Heart right ventricle (tissue), 16 donors: Measurements from ENCODE around the gene GPR176. TPM values are rescaled to one million over a fixed set of nuclear protein-coding genes. Genes with fewer than 3 reads are reported as not detected.

Source experiments
- ATAC-seq, 8 donors: fragments of 200-7000 bp; cut with Tn5 transposase; one replicate each; pipeline ENCODE4 v1.9.1; 2020; ENCODE audit warnings: mild to moderate bottlenecking in 8 of 8, moderate library complexity in 8 of 8, moderate number of reproducible peaks in 1 of 8
- DNase-seq, 2 donors: peaks; one replicate each; pipeline ENCODE4 v3.0.0-alpha.2; 2020
- H3K27ac ChIP-seq, 10 donors: fragments of 200-600 bp; sonication (generic) in 2 of 10; one replicate each; pipeline versions ENCODE4 v1.5.0 to v1.8.0; 2020 to 2022; ENCODE audit warnings: mild to moderate bottlenecking in 3 of 10
- H3K27me3 ChIP-seq, 7 donors: fragments of 200-600 bp; one replicate each; pipeline ENCODE4 v1.8.0; 2021 to 2022; ENCODE audit warnings: mild to moderate bottlenecking in 2 of 7
- H3K36me3 ChIP-seq, 9 donors: fragments of 200-600 bp; sonication (generic) in 1 of 9; one replicate each; pipeline versions ENCODE4 v1.5.0 to v1.8.0; 2020 to 2022; ENCODE audit warnings: mild to moderate bottlenecking in 2 of 9
- H3K4me1 ChIP-seq, 9 donors: fragments of 200-600 bp; sonication (generic) in 1 of 9; one replicate each; pipeline versions ENCODE4 v1.5.0 to v1.8.0; 2020 to 2022; ENCODE audit warnings: mild to moderate bottlenecking in 4 of 9
- H3K4me3 ChIP-seq, 10 donors: fragments of 200-600 bp; sonication (generic) in 2 of 10; one replicate each; pipeline versions ENCODE4 v1.5.0 to v1.8.0; 2020 to 2022; ENCODE audit warnings: mild to moderate bottlenecking in 7 of 10, moderate library complexity in 2 of 10
- H3K9me3 ChIP-seq, 11 donors: fragments of 200-600 bp in 10 of 11; sonication (generic) in 2 of 11; one replicate each; pipeline versions ENCODE4 v1.5.0 to v1.8.0; 2013 to 2022; ENCODE audit warnings: mild to moderate bottlenecking in 2 of 11, control low read depth in 1 of 11, moderate library complexity in 1 of 11
- WGBS, 2 donors: extraction: QIAGEN DNeasy Blood & Tissue Kit; methylation state at CpG; one replicate each; pipeline ENCODE4 v1.1.7; 2013; ENCODE audit warnings: inconsistent platforms in 1 of 2; 5-methylcytosine and 5-hydroxymethylcytosine counted together
- intact Hi-C, 10 donors: fragments of 100-400 bp; cut with DNase I; formaldehyde crosslinking; loops; one replicate each; pipeline versions ENCODE4 v1.11.1 to v1.14.2; 2022
- polyA plus RNA-seq, 2 donors: library from polyadenylated mRNA; stranded (reverse); fragments of 200-250 nt; gene quantifications; one replicate each; pipeline ENCODE4 v1.2.3, GENCODE V29; 2013
- total RNA-seq, 10 donors: library from RNA; stranded (reverse); fragmentation: NEBNext Ultra II Directional in 3 of 10; extraction: Animal tissue kit (Norgen Biotek cat#: 25700) in 3 of 10; gene quantifications; one replicate each; pipeline versions ENCODE4 v1.2.1 to v1.2.4, GENCODE V29; 2021 to 2023
- TF ChIP-seq, protein P1 (sequence below), 9 donors: fragments of 200-600 bp; sonication (generic) in 2 of 9; IDR thresholded peaks; one replicate each; pipeline versions ENCODE4 v1.5.0 to v1.8.0; 2021 to 2022; ENCODE audit warnings: antibody characterized with exemption in 9 of 9, mild to moderate bottlenecking in 5 of 9, moderate library complexity in 1 of 9
- donor health status: Arrhythmogenic right ventricular cardiomyopathy.
- donor health status: ischemic (EF 13 %, LVEDD 7.1; RV severe dilation, severe dysfunction).
- donor health status: healthy with polysubstance abuse.
- donor health status: DM: no; HTN: yes; CAD: no.
- donor health status: DM: no; HTN: no; CAD: no.
- donor health status: ischemic (EF 25% LVEDD 6.9; RV normal size, moderate dysfunction).
- donor health status: ischemic (EF 25% LVEDD 5.7; RV mildly dilated, moderate dysfunction).
- donor health status: healthy.
- donor health status: DM: yes; HTN: yes; CAD: no.
- donor health status: Ischemic cardiomyopathy.
- donor health status: ischemic (EF 35%, LVEDD 5.7; RV mildly dilated, moderate dysfunction).
- donor health status: nonischemic (EF 11% LVEDD 7.7; RV severe dilation, severe dysfunction).
- donor health status: DM: yes; HTN: yes; CAD: no.
- donor health status: PGD.
- donor health status: ischemic (EF 29% LVEDD 5.4; RV normal size, mild dysfunction).
- donor health status: nonischemic (EF 23%, LVEDD 6.1; RV moderate dilation, normal function).

The GPR176 gene
- total and polyA plus RNA-seq, 12 donors, result 0.87 to 3.1 (median 1.6) TPM

DNA sequence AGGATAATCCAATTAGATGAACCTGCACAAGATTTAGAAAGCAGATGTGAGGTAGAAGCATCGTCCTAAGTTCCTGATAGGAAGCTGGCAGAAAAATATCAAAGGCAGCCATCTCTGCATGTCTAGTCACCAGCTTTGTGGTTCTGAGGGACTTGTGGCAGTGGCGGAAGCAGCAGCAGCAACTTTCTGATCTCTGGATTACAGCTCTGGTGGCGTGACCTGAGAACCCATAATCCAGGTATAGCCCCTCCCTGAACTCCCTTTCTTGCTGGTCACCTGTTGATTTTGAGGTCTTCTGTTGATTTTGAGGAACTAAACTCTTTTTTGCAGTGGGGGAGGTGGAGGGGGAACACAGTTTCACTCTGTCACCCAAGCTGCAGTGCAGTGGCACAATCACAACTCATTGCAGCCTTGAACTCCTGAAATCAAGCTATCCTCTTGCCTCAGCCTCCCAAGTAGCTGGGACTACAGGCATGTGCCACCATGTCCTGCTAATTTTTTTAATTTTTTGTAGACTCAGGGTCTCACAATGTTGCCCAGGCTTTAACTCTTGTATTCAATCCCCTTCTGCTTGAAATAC, 145.3 kb downstream of the GPR176 start:
- peaks cover 0 to 15% (median 0%) of the 10 kb centered on the region in 9 donors for H3K4me1 ChIP-seq
- intact Hi-C loops, result no loop called here
- H3K36me3 ChIP-seq, result no peaks in the 10 kb centered on the region
- WGBS, 2 donors, result 85 to 86% methylated on average over 3 of the region's 3 CpGs
- H3K4me3 ChIP-seq, result no peak overlapping the region
- no peaks in the 10 kb centered on the region for H3K27me3 ChIP-seq
- no peak for ATAC-seq
- DNase-seq, result no peak
- no peaks in the 10 kb centered on the region for H3K9me3 ChIP-seq
- no peak overlapping the region for H3K27ac ChIP-seq
- TF ChIP-seq, protein P1, sequence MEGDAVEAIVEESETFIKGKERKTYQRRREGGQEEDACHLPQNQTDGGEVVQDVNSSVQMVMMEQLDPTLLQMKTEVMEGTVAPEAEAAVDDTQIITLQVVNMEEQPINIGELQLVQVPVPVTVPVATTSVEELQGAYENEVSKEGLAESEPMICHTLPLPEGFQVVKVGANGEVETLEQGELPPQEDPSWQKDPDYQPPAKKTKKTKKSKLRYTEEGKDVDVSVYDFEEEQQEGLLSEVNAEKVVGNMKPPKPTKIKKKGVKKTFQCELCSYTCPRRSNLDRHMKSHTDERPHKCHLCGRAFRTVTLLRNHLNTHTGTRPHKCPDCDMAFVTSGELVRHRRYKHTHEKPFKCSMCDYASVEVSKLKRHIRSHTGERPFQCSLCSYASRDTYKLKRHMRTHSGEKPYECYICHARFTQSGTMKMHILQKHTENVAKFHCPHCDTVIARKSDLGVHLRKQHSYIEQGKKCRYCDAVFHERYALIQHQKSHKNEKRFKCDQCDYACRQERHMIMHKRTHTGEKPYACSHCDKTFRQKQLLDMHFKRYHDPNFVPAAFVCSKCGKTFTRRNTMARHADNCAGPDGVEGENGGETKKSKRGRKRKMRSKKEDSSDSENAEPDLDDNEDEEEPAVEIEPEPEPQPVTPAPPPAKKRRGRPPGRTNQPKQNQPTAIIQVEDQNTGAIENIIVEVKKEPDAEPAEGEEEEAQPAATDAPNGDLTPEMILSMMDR (IDR thresholded peaks at IDR 0.05), result no peak

DNA sequence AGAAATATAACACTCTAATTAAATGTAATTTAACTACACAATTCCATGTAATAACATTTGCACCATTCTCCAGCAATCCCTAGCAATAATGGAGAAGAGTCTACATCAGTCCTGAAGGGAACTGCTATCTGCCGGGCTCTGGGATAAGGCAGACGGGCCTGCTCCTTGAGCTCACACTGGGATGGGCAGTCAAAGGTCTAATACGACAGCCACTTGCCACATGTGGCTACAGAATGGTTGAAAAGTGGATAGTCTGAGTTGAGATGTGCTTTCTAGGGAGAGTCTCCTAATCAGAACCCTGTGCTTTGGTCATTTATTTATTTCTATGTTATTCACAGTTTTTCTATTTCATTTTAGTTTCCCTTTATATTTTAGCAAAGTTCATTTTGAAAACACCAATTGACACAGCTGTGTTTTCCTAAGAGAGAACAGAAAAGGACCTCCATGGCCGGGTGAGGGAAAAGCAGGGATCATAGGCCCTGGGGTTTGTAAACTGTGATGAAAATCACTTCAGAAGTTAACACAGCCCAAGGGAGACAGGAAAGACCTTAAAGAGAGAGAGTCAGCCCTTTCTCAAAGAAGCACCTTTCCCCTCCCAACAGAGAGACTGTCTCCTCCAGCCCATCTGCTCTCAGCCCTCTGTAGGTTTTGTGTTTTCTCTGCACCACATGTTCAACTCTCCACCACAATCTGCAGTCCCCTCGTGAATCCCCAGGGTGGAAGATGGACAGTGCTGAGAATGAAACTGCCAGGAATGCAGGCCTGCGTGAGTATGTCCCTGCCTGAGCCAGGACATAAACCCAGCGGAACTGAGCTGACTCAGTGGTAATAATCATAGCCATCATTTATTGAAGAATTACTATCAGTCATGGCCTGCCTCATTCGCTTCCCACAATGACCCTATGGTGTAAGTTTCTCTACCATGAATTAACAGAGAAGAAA, 149.0 kb downstream of the GPR176 start:
- peak overlapping the region in 9 of 10 donors; percentile 11 to 71 (median 36) for H3K27ac ChIP-seq
- 62 to 66% methylated on average over 8 of the region's 8 CpGs for WGBS, 2 donors

DNA sequence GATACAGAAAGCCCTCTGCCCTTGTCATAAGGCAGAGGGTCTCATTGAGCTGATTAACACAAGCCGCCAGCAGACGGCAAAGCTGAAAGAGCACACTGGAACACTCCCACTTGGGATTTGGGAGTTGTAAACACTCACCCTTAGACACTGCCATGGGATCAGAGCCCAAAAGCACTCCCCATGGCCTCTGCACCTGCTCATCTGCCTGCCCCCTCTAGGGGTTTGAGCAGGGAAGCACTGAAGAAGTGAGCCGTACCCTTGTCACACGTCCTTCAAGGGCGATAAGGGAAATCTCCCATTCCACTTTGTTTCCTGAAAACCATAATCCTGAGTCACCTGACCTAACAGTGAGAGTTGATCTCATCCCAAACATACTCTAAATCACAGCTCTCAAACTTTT, 152.1 kb downstream of the GPR176 start:
- DNase-seq (no peak), ATAC-seq (no peak)
- peaks cover 0 to 15% (median 0%) of the 10 kb centered on the region in 9 donors for H3K4me1 ChIP-seq
- whole genome bisulfite sequencing, 2 donors, result 83 to 91% methylated on average over 5 of the region's 5 CpGs
- TF ChIP-seq, protein P1 (IDR thresholded peaks at IDR 0.05), result no peak
- H3K27me3 ChIP-seq, result no peaks in the 10 kb centered on the region
- no peak overlapping the region for H3K4me3 ChIP-seq
- H3K36me3 ChIP-seq, result no peaks in the 10 kb centered on the region
- intact Hi-C loops, result loop anchor here in 2 of 10 donors (10.0 kb wide), 2 partner anchors 933 to 1053 kb away; no protein-coding TSS in a partner anchor
- H3K27ac ChIP-seq, result no peak overlapping the region
- H3K9me3 ChIP-seq, result no peaks in the 10 kb centered on the region

More for the DNA sequence above, 149.0 kb downstream of the GPR176 start:
- Histone ChIP-seq H3K4me3 (no peak overlapping the region), H3K9me3 (no peaks in the 10 kb centered on the region), H3K4me1 (peaks cover 0 to 15% (median 0%) of the 10 kb centered on the region in 9 donors), H3K27me3 (no peaks in the 10 kb centered on the region), H3K36me3 (no peaks in the 10 kb centered on the region)
- TF ChIP-seq, protein P1 (IDR thresholded peaks at IDR 0.05), result no peak
- DNase-seq (no peak), ATAC-seq (peak in 7 of 8 donors; percentile 52 to 84 (median 67))
- intact Hi-C loops, result no loop called here

DNA sequence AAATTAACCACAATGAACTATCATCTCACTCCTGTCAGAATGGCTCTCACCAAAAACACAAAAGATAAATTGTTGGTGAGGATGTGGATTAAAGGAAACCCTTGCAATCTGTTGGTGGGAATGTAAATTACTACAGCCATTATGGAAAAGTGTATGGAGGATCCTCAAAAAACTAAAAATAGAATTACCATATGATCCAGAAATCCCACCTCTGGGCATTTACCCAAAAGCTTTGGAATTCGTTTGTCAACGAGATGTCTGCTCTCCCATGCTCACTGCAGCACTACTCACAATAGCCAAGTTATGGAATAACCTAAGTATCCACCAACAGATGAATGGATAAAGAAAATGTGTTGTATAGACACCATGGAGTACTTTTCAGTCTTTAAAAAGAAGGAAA, 159.1 kb downstream of the GPR176 start:
- 31 to 36% methylated on average over 2 of the region's 2 CpGs for WGBS, 2 donors
- ATAC-seq, result no peak
- TF ChIP-seq, protein P1 (IDR thresholded peaks at IDR 0.05), result no peak

More for the DNA sequence above, 159.1 kb downstream of the GPR176 start:
- H3K4me1 ChIP-seq, result no peaks in the 10 kb centered on the region
- peaks cover 0 to 7% (median 0%) of the 10 kb centered on the region in 11 donors for H3K9me3 ChIP-seq
- no peak for DNase-seq
- H3K4me3 ChIP-seq, result no peak overlapping the region
- no peak overlapping the region for H3K27ac ChIP-seq
- no peaks in the 10 kb centered on the region for H3K36me3 ChIP-seq
- H3K27me3 ChIP-seq, result no peaks in the 10 kb centered on the region
- intact Hi-C loops, result loop anchor here in 2 of 10 donors (10.0 kb wide), 2 partner anchors 926 to 1046 kb away; no protein-coding TSS in a partner anchor
